ENCODE results near the gene PITPNC1. TPM values are rescaled to one million over a fixed set of nuclear protein-coding genes. Genes with fewer than 3 reads are reported as not detected.

The PITPNC1 gene
- polyA plus RNA-seq, 1 of the 3 experiments (the other 2 are of a cell fraction), result 18.4 TPM

- TF ChIP-seq CTCF (IDR thresholded peaks at IDR 0.05) (no peak), RXRA (IDR thresholded peaks at IDR 0.05; ENCODE audit: borderline replicate concordance, low read depth) (no peak), RAD21 (IDR thresholded peaks at IDR 0.05; ENCODE audit: low read length) (no peak)
These were observed 255.1 kb downstream of the PITPNC1 start (continued) for GRCh38 chr17:67632141-67632540.

GRCh38 chr17:67633751-67634211, 256.7 kb downstream of the PITPNC1 start:
- WGBS (ENCODE audit: low lambda C conversion rate), result 90% methylated on average over 10 of the region's 10 CpGs
- Histone ChIP-seq H3F3A (replicated peaks; ENCODE audit: insufficient read depth) (no peaks in the 10 kb centered on the region), H3K9me3 (no peaks in the 10 kb centered on the region), H2AFZ (ENCODE audit: low read depth) (no peak overlapping the region), H4K20me1 (ENCODE audit: insufficient read depth) (no peaks in the 10 kb centered on the region), H3K4me1 (ENCODE audit: control insufficient read depth in 1 of 2, insufficient read depth in 2 of 2, low read depth in 1 of 2, low read length in 1 of 2) (no peaks in the 10 kb centered on the region; a peak in 1 of 4 replicates), H3K27ac (ENCODE audit: low read depth in 2 of 2, low read length in 1 of 2) (no peak overlapping the region), H3K9ac (no peak overlapping the region), H3K4me2 (no peak overlapping the region), H3K4me3 (ENCODE audit: low read depth in 2 of 2, low read length in 1 of 2) (no peak overlapping the region), H3K36me3 (replicated peaks in 1 of 2; ENCODE audit: control insufficient read depth in 1 of 2, insufficient read depth in 2 of 2, low read length in 1 of 2) (peaks cover 8 to 15% of the 10 kb centered on the region in 2 experiments), H3K27me3 (ENCODE audit: insufficient read depth) (no peaks in the 10 kb centered on the region), H3K79me2 (ENCODE audit: insufficient read depth) (no peaks in the 10 kb centered on the region), H3K9me2 (no peaks in the 10 kb centered on the region)
- no peak for TF ChIP-seq RFX5 (IDR thresholded peaks at IDR 0.05; ENCODE audit: low read length)
- no peak for TF ChIP-seq SMC3 (IDR thresholded peaks at IDR 0.05; ENCODE audit: low read depth, low read length)
- TF ChIP-seq MXI1 (IDR thresholded peaks at IDR 0.05; ENCODE audit: low read depth, low read length), result no peak
- no peak for TF ChIP-seq TCF12 (IDR thresholded peaks at IDR 0.05)
- TF ChIP-seq GABPA (IDR thresholded peaks at IDR 0.05; ENCODE audit: low read depth), result no peak
- no peak for TF ChIP-seq YY1 (IDR thresholded peaks at IDR 0.05; ENCODE audit: low read depth)
- ChIA-PET POLR2A (interaction anchor here (0.6 kb wide), 1 partner anchor 30 kb away, joined by 7 read pairs; no protein-coding TSS in a partner anchor), CTCF (interaction anchor here (0.6 to 2.1 kb wide), 4 partner anchors 12 to 259 kb away, joined by 3 to 14 read pairs (median 4); partner anchors contain the start of gene PITPNC1)
- no peak for DNase-seq

- no peak overlapping the region for H3K4me3 ChIP-seq (ENCODE audit: low read depth in 2 of 2, low read length in 1 of 2)
- no peaks in the 10 kb centered on the region for H3K79me2 ChIP-seq (ENCODE audit: insufficient read depth)
- 93% methylated on average over 7 of the region's 7 CpGs for WGBS (ENCODE audit: low lambda C conversion rate)
- H3K9ac ChIP-seq, result no peak overlapping the region
- TF ChIP-seq TEAD4 (IDR thresholded peaks at IDR 0.05; ENCODE audit: borderline replicate concordance, insufficient read depth), result no peak
- TF ChIP-seq RAD21 (IDR thresholded peaks at IDR 0.05; ENCODE audit: low read length), result no peak
- TF ChIP-seq, protein P1, sequence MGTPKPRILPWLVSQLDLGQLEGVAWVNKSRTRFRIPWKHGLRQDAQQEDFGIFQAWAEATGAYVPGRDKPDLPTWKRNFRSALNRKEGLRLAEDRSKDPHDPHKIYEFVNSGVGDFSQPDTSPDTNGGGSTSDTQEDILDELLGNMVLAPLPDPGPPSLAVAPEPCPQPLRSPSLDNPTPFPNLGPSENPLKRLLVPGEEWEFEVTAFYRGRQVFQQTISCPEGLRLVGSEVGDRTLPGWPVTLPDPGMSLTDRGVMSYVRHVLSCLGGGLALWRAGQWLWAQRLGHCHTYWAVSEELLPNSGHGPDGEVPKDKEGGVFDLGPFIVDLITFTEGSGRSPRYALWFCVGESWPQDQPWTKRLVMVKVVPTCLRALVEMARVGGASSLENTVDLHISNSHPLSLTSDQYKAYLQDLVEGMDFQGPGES (IDR thresholded peaks at IDR 0.05; ENCODE audit: low read depth, low read length), result no peak
- TF ChIP-seq SIN3A (IDR thresholded peaks at IDR 0.05; ENCODE audit: borderline replicate concordance, low read depth, low read length), result no peak
- TF ChIP-seq, protein P2, sequence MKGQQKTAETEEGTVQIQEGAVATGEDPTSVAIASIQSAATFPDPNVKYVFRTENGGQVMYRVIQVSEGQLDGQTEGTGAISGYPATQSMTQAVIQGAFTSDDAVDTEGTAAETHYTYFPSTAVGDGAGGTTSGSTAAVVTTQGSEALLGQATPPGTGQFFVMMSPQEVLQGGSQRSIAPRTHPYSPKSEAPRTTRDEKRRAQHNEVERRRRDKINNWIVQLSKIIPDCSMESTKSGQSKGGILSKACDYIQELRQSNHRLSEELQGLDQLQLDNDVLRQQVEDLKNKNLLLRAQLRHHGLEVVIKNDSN (IDR thresholded peaks at IDR 0.05; ENCODE audit: borderline replicate concordance, low read depth), result no peak
- no peak for TF ChIP-seq YY1 (IDR thresholded peaks at IDR 0.05; ENCODE audit: low read depth)
- no peak for TF ChIP-seq MAX (IDR thresholded peaks at IDR 0.05; ENCODE audit: low read depth)
- TF ChIP-seq EP300 (IDR thresholded peaks at IDR 0.05; ENCODE audit: borderline replicate concordance in 1 of 2, low read depth in 1 of 2, low read length in 1 of 2), result no peak
- no peak for TF ChIP-seq FOSL2 (IDR thresholded peaks at IDR 0.05; ENCODE audit: borderline replicate concordance, low read depth)
- TF ChIP-seq, protein P3, sequence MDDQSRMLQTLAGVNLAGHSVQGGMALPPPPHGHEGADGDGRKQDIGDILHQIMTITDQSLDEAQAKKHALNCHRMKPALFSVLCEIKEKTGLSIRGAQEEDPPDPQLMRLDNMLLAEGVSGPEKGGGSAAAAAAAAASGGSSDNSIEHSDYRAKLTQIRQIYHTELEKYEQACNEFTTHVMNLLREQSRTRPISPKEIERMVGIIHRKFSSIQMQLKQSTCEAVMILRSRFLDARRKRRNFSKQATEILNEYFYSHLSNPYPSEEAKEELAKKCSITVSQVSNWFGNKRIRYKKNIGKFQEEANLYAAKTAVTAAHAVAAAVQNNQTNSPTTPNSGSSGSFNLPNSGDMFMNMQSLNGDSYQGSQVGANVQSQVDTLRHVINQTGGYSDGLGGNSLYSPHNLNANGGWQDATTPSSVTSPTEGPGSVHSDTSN (IDR thresholded peaks at IDR 0.05), result no peak
- TF ChIP-seq CTCF (IDR thresholded peaks at IDR 0.05), result no peak
- H3K9me3 ChIP-seq, result no peaks in the 10 kb centered on the region
- no peaks in the 10 kb centered on the region; a peak in 1 of 4 replicates for H3K4me1 ChIP-seq (ENCODE audit: control insufficient read depth in 1 of 2, insufficient read depth in 2 of 2, low read depth in 1 of 2, low read length in 1 of 2)
- no peaks in the 10 kb centered on the region for H3K9me2 ChIP-seq
- no peaks in the 10 kb centered on the region for H4K20me1 ChIP-seq (ENCODE audit: insufficient read depth)
- H3K4me2 ChIP-seq, result no peak overlapping the region
- H3F3A ChIP-seq (replicated peaks; ENCODE audit: insufficient read depth), result no peaks in the 10 kb centered on the region
- CTCF ChIA-PET, result no interaction called here
- DNase-seq, result no peak
- peaks cover 8 to 15% of the 10 kb centered on the region in 2 experiments for H3K36me3 ChIP-seq (replicated peaks in 1 of 2; ENCODE audit: control insufficient read depth in 1 of 2, insufficient read depth in 2 of 2, low read length in 1 of 2)
- POLR2A ChIA-PET, result interaction anchor here (0.6 kb wide), 1 partner anchor 258 kb away, joined by 4 read pairs; no protein-coding TSS in a partner anchor
- no peak overlapping the region for H3K27ac ChIP-seq (ENCODE audit: low read depth in 2 of 2, low read length in 1 of 2)
- no peak overlapping the region for H2AFZ ChIP-seq (ENCODE audit: low read depth)
- H3K27me3 ChIP-seq (ENCODE audit: insufficient read depth), result no peaks in the 10 kb centered on the region
These were observed 258.6 kb downstream of the PITPNC1 start for GRCh38 chr17:67635681-67636080.
